ENCODE data around the gene AMER3.

AMER3 gene

DNA sequence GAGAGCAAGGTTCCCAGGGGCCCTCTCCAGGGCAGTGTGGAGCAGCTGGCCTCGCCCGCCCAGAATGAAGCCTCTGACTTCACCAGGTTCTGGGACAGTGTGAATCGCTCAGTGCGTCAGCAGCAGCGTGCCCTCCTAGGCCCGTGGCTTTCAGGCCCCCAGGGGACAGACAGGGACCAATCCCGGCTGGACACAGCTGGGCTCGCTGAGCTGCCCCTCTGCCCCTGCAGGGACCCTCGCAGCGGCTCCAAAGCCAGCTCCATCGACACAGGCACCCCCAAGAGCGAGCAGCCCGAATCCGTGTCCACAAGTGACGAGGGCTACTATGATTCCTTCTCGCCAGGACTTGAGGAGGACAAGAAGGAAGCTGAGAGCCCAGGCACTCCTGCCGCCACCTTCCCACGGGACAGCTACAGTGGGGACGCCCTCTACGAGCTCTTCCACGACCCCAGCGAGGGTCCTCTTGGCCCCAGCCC lies 7.6 kb downstream of the AMER3 start:
- Mint-ChIP-seq H3K27me3 (peaks cover 43% of the 10 kb centered on the region), H3K4me3 (no peak overlapping the region), H3K9me3 (no peaks in the 10 kb centered on the region), H3K4me1 (ENCODE audit: low read depth) (no peaks in the 10 kb centered on the region), H3K36me3 (ENCODE audit: low read depth) (no peaks in the 10 kb centered on the region), H3K27ac (no peak overlapping the region)
- no peak for DNase-seq

- DNase-seq, result no peak
- no peak overlapping the region for H3K4me3 Mint-ChIP-seq
- H3K27ac Mint-ChIP-seq, result no peak overlapping the region
- no peaks in the 10 kb centered on the region for H3K36me3 Mint-ChIP-seq (ENCODE audit: low read depth)
- H3K9me3 Mint-ChIP-seq, result no peaks in the 10 kb centered on the region
- H3K4me1 Mint-ChIP-seq (ENCODE audit: low read depth), result no peaks in the 10 kb centered on the region
- peaks cover 42% of the 10 kb centered on the region for H3K27me3 Mint-ChIP-seq
Measured at GRCh38 chr2:130763405-130763804, 8.1 kb downstream of the AMER3 start.

GRCh38 chr2:130764035-130764820 lies 8.9 kb downstream of the AMER3 start:
- Mint-ChIP-seq H3K36me3 (ENCODE audit: low read depth) (no peaks in the 10 kb centered on the region), H3K27ac (no peak overlapping the region), H3K9me3 (no peaks in the 10 kb centered on the region), H3K4me1 (ENCODE audit: low read depth) (no peaks in the 10 kb centered on the region), H3K27me3 (peaks cover 39% of the 10 kb centered on the region), H3K4me3 (no peak overlapping the region)
- no peak for DNase-seq

DNA sequence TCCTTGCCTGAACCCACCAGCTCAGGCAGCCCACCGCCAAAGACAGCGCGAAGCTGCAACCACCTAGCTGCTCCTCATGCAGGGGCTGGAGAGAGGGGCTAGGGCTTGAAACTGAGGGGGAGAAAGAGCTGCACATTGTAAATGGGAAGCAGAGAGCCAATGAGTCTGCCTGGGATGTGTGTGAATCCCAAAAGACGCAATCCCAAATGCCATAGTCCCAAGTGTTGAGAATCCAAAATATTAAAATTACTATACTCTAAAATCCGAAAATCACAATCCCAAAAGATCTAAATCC lies 9.4 kb downstream of the AMER3 start:
- DNase-seq, result no peak
- Mint-ChIP-seq H3K4me1 (ENCODE audit: low read depth) (no peaks in the 10 kb centered on the region), H3K36me3 (ENCODE audit: low read depth) (no peaks in the 10 kb centered on the region), H3K9me3 (no peaks in the 10 kb centered on the region), H3K27me3 (peaks cover 38% of the 10 kb centered on the region), H3K4me3 (no peak overlapping the region), H3K27ac (no peak overlapping the region)

DNA sequence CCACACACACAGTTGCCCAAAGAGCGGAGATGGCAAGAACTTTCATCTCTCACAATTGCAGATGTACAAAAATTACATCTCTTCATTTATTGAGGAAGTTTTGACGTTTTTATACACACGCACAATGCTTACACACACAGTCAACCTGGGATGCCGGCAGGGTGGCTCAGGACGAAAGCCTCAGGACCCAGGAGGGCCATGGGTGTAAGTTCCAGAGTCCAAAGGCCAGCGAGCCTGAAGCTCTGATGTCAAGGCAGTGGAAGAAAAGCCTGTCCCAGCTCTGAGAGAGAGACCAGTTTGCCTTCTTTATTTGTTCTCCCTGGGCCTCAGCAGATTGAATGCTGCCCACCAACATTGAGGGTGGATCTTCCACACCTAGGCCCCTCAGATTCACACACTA lies 10.1 kb downstream of the AMER3 start:
- Mint-ChIP-seq H3K9me3 (no peaks in the 10 kb centered on the region), H3K36me3 (ENCODE audit: low read depth) (no peaks in the 10 kb centered on the region), H3K4me3 (no peak overlapping the region), H3K4me1 (ENCODE audit: low read depth) (no peaks in the 10 kb centered on the region), H3K27me3 (peaks cover 34% of the 10 kb centered on the region), H3K27ac (no peak overlapping the region)
- DNase-seq, result no peak

DNA sequence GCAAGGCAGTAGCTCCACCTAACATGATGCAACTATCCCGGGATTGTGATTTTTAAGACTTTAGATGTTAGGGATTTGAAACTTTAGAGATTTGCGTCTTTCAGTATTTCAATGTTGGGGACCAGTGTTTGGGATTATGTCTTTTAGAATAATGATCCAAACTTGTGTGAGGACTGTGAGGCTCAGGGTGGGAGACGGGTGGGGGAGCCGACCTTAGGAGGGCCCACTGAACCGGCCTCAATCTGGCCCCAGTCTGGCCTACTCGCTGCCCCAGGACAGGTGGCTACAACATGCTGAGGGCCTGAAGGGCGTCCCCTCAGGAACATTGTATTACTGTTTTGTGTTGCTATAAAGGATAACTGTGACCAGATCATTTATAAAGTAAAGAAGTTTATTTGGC lies 10.7 kb downstream of the AMER3 start:
- H3K27me3 Mint-ChIP-seq, result peaks cover 28% of the 10 kb centered on the region
- no peak overlapping the region for H3K27ac Mint-ChIP-seq

DNA sequence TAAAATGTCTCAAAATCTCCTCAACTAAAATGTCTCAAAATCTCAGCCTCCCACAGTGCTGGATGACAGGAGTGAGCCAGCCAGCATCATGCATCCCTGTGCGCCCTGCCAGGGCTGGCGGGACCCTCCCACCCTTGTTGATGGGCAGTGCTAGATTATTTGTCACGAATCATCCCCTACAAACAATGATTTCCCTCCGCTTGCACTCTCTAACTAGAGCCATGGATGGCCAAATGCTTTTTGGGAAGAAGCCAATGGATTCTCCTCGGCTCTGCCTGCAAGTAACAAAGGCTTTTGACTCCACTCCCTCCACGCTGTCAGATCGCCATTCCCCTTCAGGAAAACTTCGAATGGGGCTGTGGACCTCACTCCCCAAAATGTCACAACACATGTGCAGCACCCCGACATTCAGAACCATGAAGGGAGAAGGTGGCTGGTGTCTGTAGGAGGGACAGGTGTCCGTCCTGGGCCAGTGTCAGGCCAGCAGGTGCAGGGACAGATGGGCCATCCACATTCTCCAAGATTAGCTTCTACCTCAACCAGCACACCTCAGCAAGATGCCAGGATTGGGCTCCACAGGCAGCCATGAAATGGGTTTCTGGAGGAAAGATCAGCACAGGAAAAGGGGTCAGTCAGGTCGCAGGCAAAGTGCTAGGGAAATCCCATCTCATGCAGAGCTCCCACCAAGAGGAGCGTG lies 11.5 kb downstream of the AMER3 start:
- no peak overlapping the region for H3K27ac Mint-ChIP-seq
- H3K36me3 Mint-ChIP-seq (ENCODE audit: low read depth), result no peaks in the 10 kb centered on the region
- DNase-seq, result no peak
- no peaks in the 10 kb centered on the region for H3K4me1 Mint-ChIP-seq (ENCODE audit: low read depth)
- no peak overlapping the region for H3K4me3 Mint-ChIP-seq
- H3K9me3 Mint-ChIP-seq, result no peaks in the 10 kb centered on the region
- H3K27me3 Mint-ChIP-seq, result peaks cover 26% of the 10 kb centered on the region

More for the DNA sequence above, 10.7 kb downstream of the AMER3 start:
- Mint-ChIP-seq H3K9me3 (no peaks in the 10 kb centered on the region), H3K4me3 (no peak overlapping the region), H3K36me3 (ENCODE audit: low read depth) (no peaks in the 10 kb centered on the region), H3K4me1 (ENCODE audit: low read depth) (no peaks in the 10 kb centered on the region)
- no peak for DNase-seq

GRCh38 chr2:130767408-130767775 lies 12.1 kb downstream of the AMER3 start:
- DNase-seq, result no peak
- H3K36me3 Mint-ChIP-seq (ENCODE audit: low read depth), result no peaks in the 10 kb centered on the region
- no peak overlapping the region for H3K4me3 Mint-ChIP-seq
- no peaks in the 10 kb centered on the region for H3K9me3 Mint-ChIP-seq
- peaks cover 26% of the 10 kb centered on the region for H3K27me3 Mint-ChIP-seq
- no peak overlapping the region for H3K27ac Mint-ChIP-seq
- no peaks in the 10 kb centered on the region for H3K4me1 Mint-ChIP-seq (ENCODE audit: low read depth)

- no peak overlapping the region for H3K4me3 Mint-ChIP-seq
- no peak overlapping the region for H3K27ac Mint-ChIP-seq
Measured at GRCh38 chr2:130768191-130768855, 13.0 kb downstream of the AMER3 start.

DNA sequence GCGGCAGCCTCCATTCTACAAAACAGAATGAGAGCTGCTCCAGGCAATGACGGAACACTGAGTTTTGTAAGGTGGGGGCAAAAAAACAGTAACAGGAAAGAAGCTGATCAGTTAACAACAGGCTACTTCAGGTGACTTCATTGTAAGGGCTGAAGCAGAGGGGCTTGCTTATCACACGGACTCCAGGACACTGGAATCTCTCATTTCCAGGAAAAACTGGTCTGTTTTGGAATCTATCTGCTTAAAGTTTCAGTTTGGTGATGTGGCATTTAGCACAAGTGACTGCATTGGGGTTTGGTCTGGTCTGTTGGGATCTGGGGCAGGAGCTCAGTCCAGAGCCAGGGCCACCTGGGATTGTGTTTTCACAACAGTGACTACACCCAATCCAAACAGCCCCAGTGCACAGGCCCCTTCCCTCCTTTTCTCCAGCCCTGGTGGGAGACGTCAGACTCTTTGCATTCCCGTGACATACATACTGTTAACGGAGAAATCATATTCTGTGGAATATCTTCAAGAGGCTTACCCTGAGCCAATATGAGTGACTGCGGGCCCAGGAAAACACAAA lies 14.1 kb downstream of the AMER3 start:
- H3K4me1 Mint-ChIP-seq (ENCODE audit: low read depth), result no peaks in the 10 kb centered on the region
- H3K36me3 Mint-ChIP-seq (ENCODE audit: low read depth), result no peaks in the 10 kb centered on the region
- H3K4me3 Mint-ChIP-seq, result no peak overlapping the region
- H3K9me3 Mint-ChIP-seq, result no peaks in the 10 kb centered on the region
- peaks cover 26% of the 10 kb centered on the region for H3K27me3 Mint-ChIP-seq
- DNase-seq, result no peak
- no peak overlapping the region for H3K27ac Mint-ChIP-seq

More at GRCh38 chr2:130768191-130768855, 13.0 kb downstream of the AMER3 start:
- Mint-ChIP-seq H3K4me1 (ENCODE audit: low read depth) (no peaks in the 10 kb centered on the region), H3K27me3 (peaks cover 26% of the 10 kb centered on the region), H3K9me3 (no peaks in the 10 kb centered on the region), H3K36me3 (ENCODE audit: low read depth) (no peaks in the 10 kb centered on the region)
- no peak for DNase-seq

- Mint-ChIP-seq H3K9me3 (no peaks in the 10 kb centered on the region), H3K36me3 (ENCODE audit: low read depth) (no peaks in the 10 kb centered on the region), H3K27me3 (peaks cover 21% of the 10 kb centered on the region), H3K27ac (no peak overlapping the region), H3K4me3 (no peak overlapping the region), H3K4me1 (ENCODE audit: low read depth) (no peaks in the 10 kb centered on the region)
- DNase-seq, result no peak
Measured at GRCh38 chr2:130776550-130776949, 21.2 kb downstream of the AMER3 start.

- Mint-ChIP-seq H3K36me3 (ENCODE audit: low read depth) (no peaks in the 10 kb centered on the region), H3K4me3 (no peak overlapping the region), H3K9me3 (peaks cover 1% of the 10 kb centered on the region), H3K4me1 (ENCODE audit: low read depth) (no peaks in the 10 kb centered on the region), H3K27me3 (peaks cover 23% of the 10 kb centered on the region), H3K27ac (no peak overlapping the region)
- no peak for DNase-seq
Measured at GRCh38 chr2:130778781-130779180, 23.4 kb downstream of the AMER3 start.

- no peak for DNase-seq
- Mint-ChIP-seq H3K9me3 (peaks cover 1% of the 10 kb centered on the region), H3K36me3 (ENCODE audit: low read depth) (no peaks in the 10 kb centered on the region), H3K4me1 (ENCODE audit: low read depth) (no peaks in the 10 kb centered on the region), H3K27me3 (peaks cover 9% of the 10 kb centered on the region), H3K27ac (no peak overlapping the region), H3K4me3 (no peak overlapping the region)
Measured at GRCh38 chr2:130785466-130786055, 30.2 kb downstream of the AMER3 start.

DNA sequence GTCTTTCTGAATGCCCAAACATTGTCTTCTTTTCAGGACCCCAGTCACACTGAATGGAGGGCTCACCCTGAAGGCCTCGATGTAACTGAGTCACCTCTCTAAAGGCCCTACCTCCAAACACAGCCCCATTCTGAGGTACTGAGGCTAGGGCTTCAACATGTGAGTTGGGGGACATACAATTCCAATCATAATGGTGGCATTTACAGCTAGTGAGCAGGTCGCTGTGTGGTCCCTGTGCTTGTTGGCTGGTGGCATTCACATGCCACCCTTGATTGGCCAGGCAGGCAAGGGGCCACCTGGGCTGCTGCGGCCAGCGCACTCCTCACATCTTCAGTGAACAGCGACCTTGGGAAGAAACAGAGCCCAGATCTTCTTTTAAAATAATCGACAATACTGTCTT lies 30.7 kb downstream of the AMER3 start:
- no peak overlapping the region for H3K4me3 Mint-ChIP-seq
- no peaks in the 10 kb centered on the region for H3K36me3 Mint-ChIP-seq (ENCODE audit: low read depth)

More for the DNA sequence above, 30.7 kb downstream of the AMER3 start:
- Mint-ChIP-seq H3K9me3 (peaks cover 1% of the 10 kb centered on the region), H3K4me1 (ENCODE audit: low read depth) (no peaks in the 10 kb centered on the region), H3K27me3 (peaks cover 4% of the 10 kb centered on the region), H3K27ac (no peak overlapping the region)
- no peak for DNase-seq
